ENCODE measurements around the gene KRTAP3-1. TPM values are rescaled to one million over a fixed set of nuclear protein-coding genes. Genes with fewer than 3 reads are reported as not detected.
"Not testable (repeated sequence)": the region's sequence is repeated elsewhere in the genome, so short reads cannot be mapped to it uniquely, and the experiment has no call there.

The KRTAP3-1 gene
- total and polyA plus RNA-seq, 2 donors = 0.09 TPM; not detected in 1

- Histone ChIP-seq H3K27ac (ENCODE audit: low read depth in 1 of 2, low read length in 1 of 2) (no peak overlapping the region), H3K36me3 (ENCODE audit: control insufficient read depth in 2 of 2, insufficient read depth in 2 of 2, low read length in 1 of 2) (no peaks in the 10 kb centered on the region), H3K4me3 (ENCODE audit: low read length in 2 of 2) (no peak overlapping the region), H3K27me3 (ENCODE audit: control insufficient read depth in 2 of 2, insufficient read depth in 1 of 2, low read length in 1 of 2) (peaks cover 0 to 5% of the 10 kb centered on the region in 2 donors), H3K9me3 (ENCODE audit: control insufficient read depth in 2 of 2, insufficient read depth in 1 of 2, low read length in 1 of 2) (no peaks in the 10 kb centered on the region), H3K4me1 (ENCODE audit: control insufficient read depth in 2 of 2, insufficient read depth in 2 of 2, low read length in 2 of 2) (no peaks in the 10 kb centered on the region)
- WGBS = 90% methylated on average over 4 of the region's 4 CpGs
- DNase-seq (ENCODE audit: low read depth in 6 of 9, low spot score in 9 of 9) = no peak
These were observed 403 bp upstream of the KRTAP3-1 start for GRCh38 chr17:41009301-41009760.

DNA sequence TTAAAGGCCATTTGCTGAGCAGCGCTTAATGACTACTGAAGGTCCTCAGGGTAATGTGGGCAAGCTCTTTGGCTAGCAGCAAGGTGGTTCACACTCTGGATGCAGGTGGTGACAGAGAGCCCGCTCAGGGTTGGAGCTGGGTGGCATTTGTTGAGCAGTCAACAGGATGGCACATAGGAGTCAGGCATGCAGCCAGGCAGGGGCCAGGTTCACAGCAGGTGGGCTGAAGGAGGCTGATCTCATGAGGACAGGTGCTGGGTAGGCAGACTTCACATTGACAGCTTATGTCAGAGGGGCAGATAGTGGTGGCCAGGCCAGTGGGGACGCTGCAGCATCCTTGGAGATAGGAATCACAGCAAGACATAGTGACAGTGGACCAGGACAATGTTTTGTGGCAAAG lies 4.5 kb downstream of the KRTAP3-1 start:
- no peaks in the 10 kb centered on the region for H3K4me1 ChIP-seq (ENCODE audit: control insufficient read depth in 2 of 2, insufficient read depth in 2 of 2, low read length in 2 of 2)
- no peak for DNase-seq (ENCODE audit: low read depth in 6 of 9, low spot score in 9 of 9)
- no peaks in the 10 kb centered on the region for H3K9me3 ChIP-seq (ENCODE audit: control insufficient read depth in 2 of 2, insufficient read depth in 1 of 2, low read length in 1 of 2)
- peaks cover 0 to 5% of the 10 kb centered on the region in 2 donors for H3K27me3 ChIP-seq (ENCODE audit: control insufficient read depth in 2 of 2, insufficient read depth in 1 of 2, low read length in 1 of 2)
- H3K4me3 ChIP-seq (ENCODE audit: low read length in 2 of 2) = no peak overlapping the region
- H3K27ac ChIP-seq (ENCODE audit: low read depth in 1 of 2, low read length in 1 of 2) = no peak overlapping the region
- H3K36me3 ChIP-seq (ENCODE audit: control insufficient read depth in 2 of 2, insufficient read depth in 2 of 2, low read length in 1 of 2) = no peaks in the 10 kb centered on the region
- WGBS = 98% methylated on average over 3 of the region's 3 CpGs

GRCh38 chr17:41003926-41004325 lies 5.0 kb downstream of the KRTAP3-1 start:
- Histone ChIP-seq H3K4me3 (ENCODE audit: low read length in 2 of 2) (no peak overlapping the region), H3K27ac (ENCODE audit: low read depth in 1 of 2, low read length in 1 of 2) (no peak overlapping the region), H3K27me3 (ENCODE audit: control insufficient read depth in 2 of 2, insufficient read depth in 1 of 2, low read length in 1 of 2) (peaks cover 0 to 5% of the 10 kb centered on the region in 2 donors), H3K4me1 (ENCODE audit: control insufficient read depth in 2 of 2, insufficient read depth in 2 of 2, low read length in 2 of 2) (no peaks in the 10 kb centered on the region), H3K36me3 (ENCODE audit: control insufficient read depth in 2 of 2, insufficient read depth in 2 of 2, low read length in 1 of 2) (no peaks in the 10 kb centered on the region), H3K9me3 (ENCODE audit: control insufficient read depth in 2 of 2, insufficient read depth in 1 of 2, low read length in 1 of 2) (no peaks in the 10 kb centered on the region)
- WGBS = 89% methylated on average over 4 of the region's 4 CpGs
- no peak for DNase-seq (ENCODE audit: low read depth in 6 of 9, low spot score in 9 of 9)

DNA sequence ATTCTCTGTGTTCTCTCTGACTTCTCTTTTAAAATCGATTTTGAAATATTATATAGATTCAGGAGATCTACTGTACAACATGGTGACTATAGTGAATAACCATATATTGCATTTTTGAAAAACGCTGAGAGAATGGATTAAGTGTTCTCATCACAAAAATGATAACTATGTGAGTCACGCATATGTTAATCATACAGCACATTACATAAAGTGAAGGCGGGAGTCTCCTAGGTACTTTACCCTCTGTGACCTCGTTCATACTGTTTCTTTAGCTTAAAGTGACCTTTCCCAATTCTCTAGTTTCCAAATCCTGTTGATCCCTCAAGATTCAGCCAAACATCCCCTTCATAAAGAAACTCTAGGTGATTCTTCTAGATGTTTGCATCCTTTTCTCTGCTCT lies 6.1 kb downstream of the KRTAP3-1 start:
- H3K27ac ChIP-seq (ENCODE audit: low read depth in 1 of 2, low read length in 1 of 2) = no peak overlapping the region
- H3K36me3 ChIP-seq (ENCODE audit: control insufficient read depth in 2 of 2, insufficient read depth in 2 of 2, low read length in 1 of 2) = no peaks in the 10 kb centered on the region
- WGBS = 88% methylated on average over 5 of the region's 5 CpGs
- no peaks in the 10 kb centered on the region for H3K4me1 ChIP-seq (ENCODE audit: control insufficient read depth in 2 of 2, insufficient read depth in 2 of 2, low read length in 2 of 2)
- DNase-seq (ENCODE audit: low read depth in 6 of 9, low spot score in 9 of 9) = no peak
- H3K9me3 ChIP-seq (ENCODE audit: control insufficient read depth in 2 of 2, insufficient read depth in 1 of 2, low read length in 1 of 2) = no peaks in the 10 kb centered on the region
- H3K4me3 ChIP-seq (ENCODE audit: low read length in 2 of 2) = no peak overlapping the region
- H3K27me3 ChIP-seq (ENCODE audit: control insufficient read depth in 2 of 2, insufficient read depth in 1 of 2, low read length in 1 of 2) = peaks cover 0 to 3% of the 10 kb centered on the region in 2 donors

DNA sequence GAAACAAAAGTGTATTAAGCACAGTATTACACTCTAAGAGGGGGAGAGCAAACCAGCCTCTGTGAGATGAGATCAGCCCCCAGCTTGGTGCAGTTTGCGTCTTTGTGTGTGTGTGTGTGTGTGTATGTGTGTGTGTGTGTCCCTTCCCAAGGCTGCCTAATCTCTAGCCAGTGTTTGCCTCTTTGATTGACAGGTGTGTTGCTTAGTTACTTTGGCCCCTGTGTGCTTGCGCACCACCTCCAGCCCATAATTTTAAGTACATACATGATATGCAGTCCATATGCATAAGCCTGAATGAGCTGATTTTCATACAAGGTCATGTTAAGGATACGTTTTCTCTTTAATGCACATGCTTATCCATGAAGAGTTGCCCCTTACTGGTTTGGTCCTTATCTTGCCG lies 7.1 kb downstream of the KRTAP3-1 start:
- peaks cover 0 to 5% of the 10 kb centered on the region in 2 donors for H3K27me3 ChIP-seq (ENCODE audit: control insufficient read depth in 2 of 2, insufficient read depth in 1 of 2, low read length in 1 of 2)
- H3K27ac ChIP-seq (ENCODE audit: low read depth in 1 of 2, low read length in 1 of 2) = no peak overlapping the region
- DNase-seq (ENCODE audit: low read depth in 6 of 9, low spot score in 9 of 9) = no peak
- no peaks in the 10 kb centered on the region for H3K36me3 ChIP-seq (ENCODE audit: control insufficient read depth in 2 of 2, insufficient read depth in 2 of 2, low read length in 1 of 2)
- WGBS = 86% methylated on average over 4 of the region's 4 CpGs
- no peak overlapping the region for H3K4me3 ChIP-seq (ENCODE audit: low read length in 2 of 2)
- no peaks in the 10 kb centered on the region for H3K9me3 ChIP-seq (ENCODE audit: control insufficient read depth in 2 of 2, insufficient read depth in 1 of 2, low read length in 1 of 2)
- H3K4me1 ChIP-seq (ENCODE audit: control insufficient read depth in 2 of 2, insufficient read depth in 2 of 2, low read length in 2 of 2) = no peaks in the 10 kb centered on the region

DNA sequence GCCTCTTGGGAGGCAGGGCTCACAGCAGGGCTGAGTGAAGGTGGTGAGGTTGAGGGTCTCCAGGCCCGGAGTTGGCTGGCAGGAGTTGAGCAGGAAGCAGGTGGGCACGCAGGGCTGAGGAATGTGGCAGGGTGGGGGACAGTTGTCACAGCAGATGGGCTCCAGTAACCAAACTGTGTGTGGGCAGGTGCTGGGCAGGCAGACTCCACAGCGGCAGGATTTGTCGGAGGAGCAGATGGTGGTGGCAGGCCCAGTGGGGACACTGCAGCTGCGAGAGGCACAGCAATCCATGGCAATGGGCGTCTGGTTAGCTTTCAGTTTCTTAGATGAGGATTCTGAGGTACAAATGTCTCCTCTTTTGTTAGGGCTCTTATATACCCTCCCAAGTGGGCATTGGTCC lies 9.4 kb downstream of the KRTAP3-1 start, which contains the start of gene KRTAP3-2:
KRTAP3-2 (minus strand) TSS at position 344 of the 400 bp plus-strand sequence; CDS start at position 291, 53 bp downstream.
- H3K4me1 ChIP-seq (ENCODE audit: control insufficient read depth in 2 of 2, insufficient read depth in 2 of 2, low read length in 2 of 2); DNase-seq (ENCODE audit: low read depth in 6 of 9, low spot score in 9 of 9); H3K27me3 ChIP-seq (ENCODE audit: control insufficient read depth in 2 of 2, insufficient read depth in 1 of 2, low read length in 1 of 2); H3K9me3 ChIP-seq (ENCODE audit: control insufficient read depth in 2 of 2, insufficient read depth in 1 of 2, low read length in 1 of 2); H3K4me3 ChIP-seq (ENCODE audit: low read length in 2 of 2); H3K27ac ChIP-seq (ENCODE audit: low read depth in 1 of 2, low read length in 1 of 2); H3K36me3 ChIP-seq (ENCODE audit: control insufficient read depth in 2 of 2, insufficient read depth in 2 of 2, low read length in 1 of 2): not testable (repeated sequence)
- WGBS = 91% methylated on average over 6 of the region's 6 CpGs

DNA sequence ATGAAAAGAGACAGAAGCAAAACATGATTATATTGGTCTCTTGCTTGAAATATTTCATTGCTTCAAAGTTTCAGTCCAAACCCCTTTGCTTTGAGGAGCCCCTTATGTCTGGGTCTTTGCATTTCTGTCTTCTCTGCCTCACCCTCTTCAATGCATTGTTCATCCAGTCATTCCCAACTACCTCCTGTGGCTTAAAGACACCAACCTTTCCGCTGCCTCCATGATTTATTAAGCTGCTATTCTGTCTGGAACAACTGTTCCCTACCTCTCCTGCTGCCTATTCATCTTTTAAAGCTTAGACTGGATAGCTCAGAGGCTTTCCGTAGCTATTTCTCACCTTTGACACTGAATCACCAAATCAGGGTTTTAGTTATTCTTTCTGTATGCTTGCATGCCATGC lies 11.6 kb downstream of the KRTAP3-1 start:
- Histone ChIP-seq H3K4me3 (ENCODE audit: low read length in 2 of 2) (no peak overlapping the region), H3K27me3 (ENCODE audit: control insufficient read depth in 2 of 2, insufficient read depth in 1 of 2, low read length in 1 of 2) (peaks cover 0 to 2% of the 10 kb centered on the region in 2 donors), H3K27ac (ENCODE audit: low read depth in 1 of 2, low read length in 1 of 2) (no peak overlapping the region), H3K36me3 (ENCODE audit: control insufficient read depth in 2 of 2, insufficient read depth in 2 of 2, low read length in 1 of 2) (no peaks in the 10 kb centered on the region), H3K4me1 (ENCODE audit: control insufficient read depth in 2 of 2, insufficient read depth in 2 of 2, low read length in 2 of 2) (no peaks in the 10 kb centered on the region), H3K9me3 (ENCODE audit: control insufficient read depth in 2 of 2, insufficient read depth in 1 of 2, low read length in 1 of 2) (no peaks in the 10 kb centered on the region)
- DNase-seq (ENCODE audit: low read depth in 6 of 9, low spot score in 9 of 9) = no peak
- WGBS = 91% methylated on average over 2 of the region's 2 CpGs

- Histone ChIP-seq H3K27me3 (ENCODE audit: control insufficient read depth in 2 of 2, insufficient read depth in 1 of 2, low read length in 1 of 2) (peaks cover 0 to 2% of the 10 kb centered on the region in 2 donors), H3K4me3 (ENCODE audit: low read length in 2 of 2) (no peak overlapping the region)
- WGBS = 83% methylated on average over 4 of the region's 4 CpGs
These were observed 12.1 kb downstream of the KRTAP3-1 start for GRCh38 chr17:40996829-40997228.

GRCh38 chr17:40995116-40995515 lies 13.8 kb downstream of the KRTAP3-1 start:
- WGBS = 71% methylated on average over 1 of the region's 1 CpG
- no peak for DNase-seq (ENCODE audit: low read depth in 6 of 9, low spot score in 9 of 9)
- H3K4me3 ChIP-seq (ENCODE audit: low read length in 2 of 2) = no peak overlapping the region
- H3K36me3 ChIP-seq (ENCODE audit: control insufficient read depth in 2 of 2, insufficient read depth in 2 of 2, low read length in 1 of 2) = no peaks in the 10 kb centered on the region
- peaks cover 0 to 2% of the 10 kb centered on the region in 2 donors for H3K27me3 ChIP-seq (ENCODE audit: control insufficient read depth in 2 of 2, insufficient read depth in 1 of 2, low read length in 1 of 2)
- no peaks in the 10 kb centered on the region for H3K4me1 ChIP-seq (ENCODE audit: control insufficient read depth in 2 of 2, insufficient read depth in 2 of 2, low read length in 2 of 2)
- no peaks in the 10 kb centered on the region for H3K9me3 ChIP-seq (ENCODE audit: control insufficient read depth in 2 of 2, insufficient read depth in 1 of 2, low read length in 1 of 2)
- H3K27ac ChIP-seq (ENCODE audit: low read depth in 1 of 2, low read length in 1 of 2) = no peak overlapping the region

More at GRCh38 chr17:40996829-40997228, 12.1 kb downstream of the KRTAP3-1 start:
- Histone ChIP-seq H3K27ac (ENCODE audit: low read depth in 1 of 2, low read length in 1 of 2) (no peak overlapping the region), H3K4me1 (ENCODE audit: control insufficient read depth in 2 of 2, insufficient read depth in 2 of 2, low read length in 2 of 2) (no peaks in the 10 kb centered on the region), H3K36me3 (ENCODE audit: control insufficient read depth in 2 of 2, insufficient read depth in 2 of 2, low read length in 1 of 2) (no peaks in the 10 kb centered on the region), H3K9me3 (ENCODE audit: control insufficient read depth in 2 of 2, insufficient read depth in 1 of 2, low read length in 1 of 2) (no peaks in the 10 kb centered on the region)
- no peak for DNase-seq (ENCODE audit: low read depth in 6 of 9, low spot score in 9 of 9)

Data from thymus (tissue), 11 donors.